Fibroblast of the aortic adventitia (primary cell): ENCODE data around the gene HNRNPAB. TPM values are rescaled to one million over a fixed set of nuclear protein-coding genes. Genes with fewer than 3 reads are reported as not detected.

Source experiments
- DNase-seq: peaks from one replicate; pipeline ENCODE4 v3.0.0-alpha.2; 2010; ENCODE audit warnings: low read depth
- H3K4me3 ChIP-seq: 2 replicates; pipeline ENCODE4 v1.5.1; 2011; ENCODE audit warnings: low read depth, mild to moderate bottlenecking, control low read depth, low read length, moderate library complexity
- total RNA-seq: library from RNA; depleted of rRNA; stranded (reverse); fragments of >200 nt; gene quantifications from 2 replicates; pipeline ENCODE4 v1.2.3, GENCODE V29; 2012; ENCODE audit warnings: low replicate concordance
- TF ChIP-seq, protein P1 (sequence below): IDR thresholded peaks from 2 replicates; pipeline ENCODE4 v1.5.1; 2011; ENCODE audit warnings: mild to moderate bottlenecking, low read length, control low read depth, inconsistent platforms; ENCODE audit not compliant: insufficient read depth

The HNRNPAB gene
- total RNA-seq = 62.9 and 106 TPM in 2 replicates

DNA sequence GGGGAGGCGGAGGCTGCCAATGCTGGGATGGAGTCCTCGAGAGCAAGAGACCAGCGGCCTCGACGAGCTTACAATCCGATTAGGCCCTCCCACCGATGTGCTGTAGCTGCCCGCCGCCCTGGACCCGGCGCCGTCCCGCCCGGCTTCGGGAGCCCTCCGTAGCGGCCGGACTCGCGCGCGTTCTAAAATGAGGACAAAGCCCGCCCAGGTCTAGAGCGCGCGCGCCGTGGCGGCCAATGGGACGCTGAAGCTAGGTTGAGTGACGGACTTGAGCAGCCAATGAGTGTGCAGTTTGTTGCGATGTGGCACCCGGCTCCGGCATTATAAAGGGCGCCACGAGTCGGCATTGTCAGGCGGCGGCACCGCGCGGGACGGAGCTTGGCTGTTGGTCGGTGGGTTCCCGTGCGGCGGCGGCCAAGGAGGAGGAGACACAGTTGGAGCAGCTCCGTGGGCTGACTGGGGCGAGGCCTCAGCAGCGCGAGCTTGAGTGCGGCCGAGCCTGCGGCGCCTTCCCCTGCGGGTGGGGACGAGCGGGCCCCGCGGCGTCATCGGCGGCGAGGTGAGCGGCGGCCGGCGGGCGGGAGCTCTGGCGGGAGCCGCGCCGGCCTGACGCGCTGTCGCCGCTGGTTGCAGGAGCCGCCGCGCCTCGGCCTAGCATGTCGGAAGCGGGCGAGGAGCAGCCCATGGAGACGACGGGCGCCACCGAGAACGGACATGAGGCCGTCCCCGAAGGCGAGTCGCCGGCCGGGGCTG, at the start of gene HNRNPAB:
Gene HNRNPAB, plus strand, starts transcription at position 352 of the 753 bp plus-strand sequence. Its CDS starts 305 bp downstream, at position 657.
- H3K4me3 ChIP-seq = peak within 1 kb of the TSS; percentile 80
- peak; percentile 97 for DNase-seq
- TF ChIP-seq, protein P1, sequence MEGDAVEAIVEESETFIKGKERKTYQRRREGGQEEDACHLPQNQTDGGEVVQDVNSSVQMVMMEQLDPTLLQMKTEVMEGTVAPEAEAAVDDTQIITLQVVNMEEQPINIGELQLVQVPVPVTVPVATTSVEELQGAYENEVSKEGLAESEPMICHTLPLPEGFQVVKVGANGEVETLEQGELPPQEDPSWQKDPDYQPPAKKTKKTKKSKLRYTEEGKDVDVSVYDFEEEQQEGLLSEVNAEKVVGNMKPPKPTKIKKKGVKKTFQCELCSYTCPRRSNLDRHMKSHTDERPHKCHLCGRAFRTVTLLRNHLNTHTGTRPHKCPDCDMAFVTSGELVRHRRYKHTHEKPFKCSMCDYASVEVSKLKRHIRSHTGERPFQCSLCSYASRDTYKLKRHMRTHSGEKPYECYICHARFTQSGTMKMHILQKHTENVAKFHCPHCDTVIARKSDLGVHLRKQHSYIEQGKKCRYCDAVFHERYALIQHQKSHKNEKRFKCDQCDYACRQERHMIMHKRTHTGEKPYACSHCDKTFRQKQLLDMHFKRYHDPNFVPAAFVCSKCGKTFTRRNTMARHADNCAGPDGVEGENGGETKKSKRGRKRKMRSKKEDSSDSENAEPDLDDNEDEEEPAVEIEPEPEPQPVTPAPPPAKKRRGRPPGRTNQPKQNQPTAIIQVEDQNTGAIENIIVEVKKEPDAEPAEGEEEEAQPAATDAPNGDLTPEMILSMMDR = no peak

GRCh38 chr5:178155065-178155464, 49.3 kb upstream of the HNRNPAB start:
- no peak overlapping the region for H3K4me3 ChIP-seq
- no peak for DNase-seq
- TF ChIP-seq, protein P1 = no peak

- no peak overlapping the region for H3K4me3 ChIP-seq
- TF ChIP-seq, protein P1 = no peak
- DNase-seq = no peak
These were observed 44.2 kb upstream of the HNRNPAB start for GRCh38 chr5:178160176-178160575.

DNA sequence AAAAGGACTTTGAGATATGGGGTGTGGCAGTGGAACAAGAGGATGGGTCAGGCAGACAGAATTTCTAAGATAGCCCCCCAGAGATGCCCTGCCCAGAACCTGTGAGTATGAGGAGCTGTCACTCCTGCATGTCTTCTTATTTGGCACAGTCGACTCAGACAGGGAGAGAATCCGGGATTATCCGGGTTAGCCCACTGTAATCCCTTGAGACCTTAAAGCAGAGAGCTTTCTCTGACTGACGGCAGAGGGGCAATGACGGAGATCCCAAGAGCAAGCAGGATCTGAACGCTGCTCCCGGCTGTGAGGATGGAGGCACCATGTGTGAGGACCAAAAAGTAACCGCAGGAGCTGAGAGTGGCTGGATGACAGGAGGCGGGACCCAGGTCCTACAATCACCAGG, 41.9 kb upstream of the HNRNPAB start:
- H3K4me3 ChIP-seq = no peak overlapping the region
- TF ChIP-seq, protein P1 = no peak
- DNase-seq = no peak

DNA sequence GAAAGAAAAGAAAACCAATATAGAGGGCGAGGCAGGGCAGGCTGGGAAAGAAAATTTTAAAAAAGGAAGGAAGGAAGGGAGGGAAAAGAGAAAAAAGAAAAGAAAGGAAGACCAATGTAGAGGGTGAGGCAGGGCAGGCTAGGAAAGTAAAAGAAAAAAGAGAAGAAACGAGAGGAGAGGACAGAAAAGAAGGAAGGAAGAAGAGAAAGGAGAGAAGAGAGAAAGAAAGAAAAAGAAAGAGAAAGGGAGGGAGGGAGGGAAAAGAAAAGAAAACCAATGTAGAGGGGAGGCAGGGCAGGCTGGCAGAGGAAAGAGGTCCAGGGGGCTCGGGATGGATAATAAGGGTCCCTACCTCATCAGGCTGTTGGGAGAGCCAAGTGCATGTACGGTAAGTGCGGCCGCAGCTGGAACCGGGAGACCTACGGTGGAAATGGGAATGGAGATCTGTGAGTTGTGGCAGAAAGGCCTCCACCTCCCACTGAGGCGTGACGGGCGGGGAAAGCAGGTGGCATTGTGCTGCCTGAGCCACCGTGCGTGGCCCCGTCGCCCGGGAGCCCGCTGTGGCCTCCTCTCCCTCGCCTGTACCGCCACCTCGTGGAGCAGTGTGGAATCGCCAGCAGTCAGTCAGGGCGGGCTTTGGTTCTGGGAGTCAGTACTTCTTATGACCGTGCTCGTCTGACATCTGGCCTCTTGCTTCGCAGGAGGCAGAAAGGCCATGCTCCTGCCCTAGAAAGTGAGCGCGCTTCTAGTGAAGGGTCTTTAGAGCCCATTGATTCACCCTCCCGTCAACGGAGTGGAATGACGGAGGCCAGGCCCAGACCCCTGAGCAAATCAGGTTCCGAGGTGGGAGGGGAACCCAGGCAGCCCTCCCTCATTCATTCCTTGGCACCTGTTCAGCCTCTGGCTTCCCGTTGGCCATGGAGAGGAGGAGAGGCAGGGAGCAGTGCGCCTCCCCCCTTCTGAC, 40.3 kb upstream of the HNRNPAB start:
- H3K4me3 ChIP-seq = peak overlapping the region; percentile 55
- DNase-seq = peak; percentile 65
- TF ChIP-seq, protein P1 = peak; percentile 99

- TF ChIP-seq, protein P1 = no peak
- DNase-seq = no peak
- H3K4me3 ChIP-seq = no peak overlapping the region
These were observed 38.8 kb upstream of the HNRNPAB start for GRCh38 chr5:178165581-178165980.
